Smooth muscle cell (in vitro differentiated cells): ENCODE measurements around the gene SNAPC4. TPM values are rescaled to one million over a fixed set of nuclear protein-coding genes. Genes with fewer than 3 reads are reported as not detected.

ENCODE experiments used
- DNase-seq: peaks from one replicate; lab custom pipeline; 2025; ENCODE audit not compliant: unreplicated experiment; lab: John Stamatoyannopoulos, UW
- H2AFZ ChIP-seq: fragments of 200-600 bp; sonication (generic); 2 replicates; pipeline ENCODE4 v1.6.0; 2016; ENCODE audit warnings: antibody characterized with exemption, low read depth, mild to moderate bottlenecking
- H3F3A ChIP-seq: fragments of 200-600 bp; sonication (generic); 2 replicates; pipeline ENCODE4 v1.6.0; 2017; ENCODE audit warnings: antibody characterized with exemption, low read depth
- H3K27ac ChIP-seq: fragments of 200-600 bp; sonication (generic); 2 replicates; pipeline ENCODE4 v1.5.1; 2016; ENCODE audit warnings: low read depth, mild to moderate bottlenecking
- H3K27me3 ChIP-seq: fragments of 200-600 bp; sonication (generic); 2 replicates; pipeline ENCODE4 v1.6.1; 2016; ENCODE audit warnings: low read depth, mild to moderate bottlenecking
- H3K36me3 ChIP-seq: fragments of 200-600 bp; sonication (generic); 2 replicates; pipeline ENCODE4 v1.5.1; 2016; ENCODE audit warnings: low read depth
- H3K4me1 ChIP-seq: fragments of 200-600 bp; sonication (generic); 2 replicates; pipeline ENCODE4 v1.5.1; 2016; ENCODE audit warnings: low read depth
- H3K4me2 ChIP-seq: fragments of 200-600 bp; sonication (generic); 2 replicates; pipeline ENCODE4 v1.6.0; 2016; ENCODE audit warnings: mild to moderate bottlenecking
- H3K4me3 ChIP-seq: fragments of 200-600 bp; sonication (generic); 2 replicates; pipeline ENCODE4 v1.5.1; 2016; ENCODE audit warnings: mild to moderate bottlenecking
- H3K79me2 ChIP-seq: fragments of 200-600 bp; sonication (generic); 2 replicates; pipeline ENCODE4 v1.6.0; 2016; ENCODE audit warnings: low read depth, mild to moderate bottlenecking
- H3K9ac ChIP-seq: fragments of 200-600 bp; sonication (generic); 2 replicates; pipeline ENCODE4 v1.6.0; 2016; ENCODE audit warnings: low read depth
- H3K9me3 ChIP-seq: fragments of 200-600 bp; sonication (generic); replicated peaks from 2 replicates; pipeline ENCODE4 v1.5.1; 2016; ENCODE audit warnings: low read depth
- H4K20me1 ChIP-seq: fragments of 200-600 bp; sonication (generic); 2 replicates; pipeline ENCODE4 v1.6.0; 2016; ENCODE audit warnings: low read depth
- CTCF ChIP-seq: fragments of 200-600 bp; sonication (generic); IDR thresholded peaks from 2 replicates; pipeline ENCODE4 v1.5.1; 2017; ENCODE audit warnings: borderline replicate concordance, mild to moderate bottlenecking, antibody characterized with exemption; ENCODE audit not compliant: insufficient read depth, poor library complexity, severe bottlenecking
- WGBS: methylation state at CpG from one replicate; pipeline ENCODE4 v1.1.7; 2016; ENCODE audit warnings: low lambda C conversion rate; 5-methylcytosine and 5-hydroxymethylcytosine counted together
- polyA plus RNA-seq: library from polyadenylated mRNA; unstranded; fragments of >200 nt; fragmentation: Nextera tagmentation; extraction: Ambion mirVana; gene quantifications from 2 replicates; pipeline ENCODE4 v1.2.1, GENCODE V29; 2016
- total RNA-seq: library from RNA; depleted of rRNA; stranded (reverse); fragments of >200 nt; gene quantifications from 2 replicates; pipeline ENCODE4 v1.2.3, GENCODE V29; 2014

The SNAPC4 gene
- total and polyA plus RNA-seq, 2 experiments from 2014 or later = 4.2 to 9.0 TPM

- H3K27ac ChIP-seq = peak overlapping the region; percentile 25
- no peak for TF ChIP-seq CTCF
- WGBS = 89% methylated on average over 13 of the region's 13 CpGs
Observed at GRCh38 chr9:136402067-136402466, 2.1 kb upstream of the SNAPC4 start.

GRCh38 chr9:136401173-136401922, 1.4 kb upstream of the SNAPC4 start:
- peak overlapping the region; percentile 25 for H3K27ac ChIP-seq
- no peak overlapping the region for H3K4me2 ChIP-seq
- peaks cover 7% of the 10 kb centered on the region for H3K4me1 ChIP-seq
- H3K79me2 ChIP-seq = peaks cover 21% of the 10 kb centered on the region
- peaks cover 7% of the 10 kb centered on the region for H3F3A ChIP-seq
- no peak overlapping the region for H3K9ac ChIP-seq
- no peaks in the 10 kb centered on the region for H3K36me3 ChIP-seq
- H3K27me3 ChIP-seq = no peaks in the 10 kb centered on the region
- no peak overlapping the region for H3K4me3 ChIP-seq
- 91% methylated on average over 18 of the region's 18 CpGs for WGBS
- no peaks in the 10 kb centered on the region for H3K9me3 ChIP-seq
- peaks cover 15% of the 10 kb centered on the region for H4K20me1 ChIP-seq
- no peak for TF ChIP-seq CTCF
- no peak for DNase-seq
- H2AFZ ChIP-seq = no peak overlapping the region

More at GRCh38 chr9:136402067-136402466, 2.1 kb upstream of the SNAPC4 start:
- H3K9me3 ChIP-seq = no peaks in the 10 kb centered on the region
- no peak overlapping the region for H3K4me3 ChIP-seq
- H3K4me1 ChIP-seq = peaks cover 7% of the 10 kb centered on the region
- H3K27me3 ChIP-seq = no peaks in the 10 kb centered on the region
- no peak overlapping the region for H2AFZ ChIP-seq
- H4K20me1 ChIP-seq = peaks cover 15% of the 10 kb centered on the region
- peaks cover 7% of the 10 kb centered on the region for H3F3A ChIP-seq
- H3K9ac ChIP-seq = no peak overlapping the region
- no peak for DNase-seq
- peaks cover 21% of the 10 kb centered on the region for H3K79me2 ChIP-seq
- H3K36me3 ChIP-seq = no peaks in the 10 kb centered on the region
- no peak overlapping the region for H3K4me2 ChIP-seq

- peak overlapping the region; percentile 100 for H3K4me2 ChIP-seq
- no peaks in the 10 kb centered on the region for H3K27me3 ChIP-seq
- TF ChIP-seq CTCF = no peak
- H3F3A ChIP-seq = peaks cover 7% of the 10 kb centered on the region
- H3K4me3 ChIP-seq = peak overlapping the region; percentile 95
- peaks cover 15% of the 10 kb centered on the region for H4K20me1 ChIP-seq
- H3K4me1 ChIP-seq = peaks cover 7% of the 10 kb centered on the region
- H3K9ac ChIP-seq = peak overlapping the region; percentile 86
- WGBS = 4% methylated on average over 61 of the region's 67 CpGs
- peak overlapping the region; percentile 33 for H3K27ac ChIP-seq
- no peak for DNase-seq
- no peaks in the 10 kb centered on the region for H3K36me3 ChIP-seq
- H3K9me3 ChIP-seq = no peaks in the 10 kb centered on the region
- H3K79me2 ChIP-seq = peaks cover 21% of the 10 kb centered on the region
- peak overlapping the region; percentile 80 for H2AFZ ChIP-seq
Observed at GRCh38 chr9:136399176-136400037, 563 bp downstream of the SNAPC4 start.
